ENCODE measurements around the gene PCDHGC4. TPM values are rescaled to one million over a fixed set of nuclear protein-coding genes. Genes with fewer than 3 reads are reported as not detected.

The PCDHGC4 gene
- total and polyA plus RNA-seq, 2 donors (not counting 3 experiments of a cell fraction or from before 2014, with no cell fraction given) = 0.25 to 2.1 TPM

GRCh38 chr5:141533897-141534296 is 49.1 kb downstream of the PCDHGC4 start:
- no peak for DNase-seq (ENCODE audit: low read depth, low spot score)

More at GRCh38 chr5:141533897-141534296, 49.1 kb downstream of the PCDHGC4 start:
- no TSS peak for BruUV-seq (replicated peaks)
- peaks cover 5% of the 10 kb centered on the region for H3K4me1 ChIP-seq (ENCODE audit: control insufficient read depth, extremely low read depth, insufficient read depth, low read length)
- intact Hi-C loops (cut with micrococcal nuclease) (no loop called here), dilution Hi-C loops (cut with MboI; ENCODE audit: extremely low pct_ligation_motif_present, low sequenced_read_pairs) (no loop called here)
- no peaks in the 10 kb centered on the region for H3K9me1 ChIP-seq (replicated peaks; ENCODE audit: control insufficient read depth, extremely low read depth, insufficient read depth, low read length)
- no peaks in the 10 kb centered on the region for H3K36me3 ChIP-seq (ENCODE audit: control insufficient read depth in 2 of 2, extremely low read depth in 1 of 2, insufficient read depth in 2 of 2, low read length in 2 of 2)
- no peaks in the 10 kb centered on the region for H3K27me3 ChIP-seq (ENCODE audit: control insufficient read depth in 2 of 2, insufficient read depth in 2 of 2, low read length in 2 of 2)
- no peaks in the 10 kb centered on the region for H4K20me1 ChIP-seq (replicated peaks; ENCODE audit: control insufficient read depth, extremely low read depth, insufficient read depth, low read length)
- TF ChIP-seq MYC (IDR thresholded peaks at IDR 0.05; ENCODE audit: low read depth, low read length) (no peak), POLR2A (IDR thresholded peaks at IDR 0.05; ENCODE audit: low read depth, low read length) (no peak), FOS (IDR thresholded peaks at IDR 0.05; ENCODE audit: borderline replicate concordance, insufficient read depth, low read length) (no peak), GATA2 (IDR thresholded peaks at IDR 0.05; ENCODE audit: insufficient read depth, insufficient read length, low read depth, low read length) (no peak), POLR2AphosphoS5 (IDR thresholded peaks at IDR 0.05; ENCODE audit: insufficient read depth, low read depth, low read length) (no peak)
- TF ChIP-seq, protein P1, sequence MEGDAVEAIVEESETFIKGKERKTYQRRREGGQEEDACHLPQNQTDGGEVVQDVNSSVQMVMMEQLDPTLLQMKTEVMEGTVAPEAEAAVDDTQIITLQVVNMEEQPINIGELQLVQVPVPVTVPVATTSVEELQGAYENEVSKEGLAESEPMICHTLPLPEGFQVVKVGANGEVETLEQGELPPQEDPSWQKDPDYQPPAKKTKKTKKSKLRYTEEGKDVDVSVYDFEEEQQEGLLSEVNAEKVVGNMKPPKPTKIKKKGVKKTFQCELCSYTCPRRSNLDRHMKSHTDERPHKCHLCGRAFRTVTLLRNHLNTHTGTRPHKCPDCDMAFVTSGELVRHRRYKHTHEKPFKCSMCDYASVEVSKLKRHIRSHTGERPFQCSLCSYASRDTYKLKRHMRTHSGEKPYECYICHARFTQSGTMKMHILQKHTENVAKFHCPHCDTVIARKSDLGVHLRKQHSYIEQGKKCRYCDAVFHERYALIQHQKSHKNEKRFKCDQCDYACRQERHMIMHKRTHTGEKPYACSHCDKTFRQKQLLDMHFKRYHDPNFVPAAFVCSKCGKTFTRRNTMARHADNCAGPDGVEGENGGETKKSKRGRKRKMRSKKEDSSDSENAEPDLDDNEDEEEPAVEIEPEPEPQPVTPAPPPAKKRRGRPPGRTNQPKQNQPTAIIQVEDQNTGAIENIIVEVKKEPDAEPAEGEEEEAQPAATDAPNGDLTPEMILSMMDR (IDR thresholded peaks at IDR 0.05; ENCODE audit: extremely low read depth in 1 of 2, insufficient read depth in 1 of 2, low read depth in 1 of 2, low read length in 2 of 2) = no peak
- H3K27ac ChIP-seq (ENCODE audit: insufficient read depth, low read depth, low read length) = no peak overlapping the region
- no peaks in the 10 kb centered on the region for H3K9me3 ChIP-seq (replicated peaks; ENCODE audit: control insufficient read depth, insufficient read depth, low read length)
- no peaks in the 10 kb centered on the region for H3K79me2 ChIP-seq (ENCODE audit: control insufficient read depth, insufficient read depth, low read length)
- no peak for FAIRE-seq
- ChIA-PET POLR2A (no interaction called here), CTCF (interaction anchor here (1.2 to 3.4 kb wide), 7 partner anchors 9 to 126 kb away, joined by 3 to 17 read pairs (median 7); partner anchors contain the start of genes PCDHGA11, PCDHGA12 and PCDHGB6)
- H3K9ac ChIP-seq (replicated peaks; ENCODE audit: extremely low read depth, insufficient read depth, low read length) = no peak overlapping the region
- H2AFZ ChIP-seq (ENCODE audit: low read depth, low read length) = no peak overlapping the region
- H3K4me2 ChIP-seq (ENCODE audit: insufficient read depth, low read length) = no peak overlapping the region
- no peak overlapping the region for H3K4me3 ChIP-seq (replicated peaks in 1 of 3; ENCODE audit: insufficient read depth in 1 of 3, low read depth in 1 of 3, low read length in 3 of 3)
